Keratinocyte (primary cell): ENCODE measurements around the gene NLRP1.

ENCODE experiments used
- EZH2 ChIP-seq: IDR thresholded peaks from one replicate; pipeline ENCODE4 v1.6.1; 2012; ENCODE audit warnings: inconsistent platforms, mild to moderate bottlenecking, low read length, moderate library complexity
- TF ChIP-seq, protein P1 (sequence below), 3 experiments: IDR thresholded peaks in 1 of 3; conservative IDR thresholded peaks in 1 of 3; optimal IDR thresholded peaks in 1 of 3; 2 replicates in 2 of 3; 3 replicates in 1 of 3; pipeline versions ENCODE3 to v1.5.1; 2011; ENCODE audit warnings: low read length in 3 of 3, mild to moderate bottlenecking in 3 of 3, moderate library complexity in 2 of 3, control low read depth in 1 of 3, inconsistent platforms in 1 of 3; ENCODE audit not compliant: insufficient read depth in 2 of 3; ENCODE audit errors: extremely low read depth in 1 of 3

- TF ChIP-seq, protein P1, sequence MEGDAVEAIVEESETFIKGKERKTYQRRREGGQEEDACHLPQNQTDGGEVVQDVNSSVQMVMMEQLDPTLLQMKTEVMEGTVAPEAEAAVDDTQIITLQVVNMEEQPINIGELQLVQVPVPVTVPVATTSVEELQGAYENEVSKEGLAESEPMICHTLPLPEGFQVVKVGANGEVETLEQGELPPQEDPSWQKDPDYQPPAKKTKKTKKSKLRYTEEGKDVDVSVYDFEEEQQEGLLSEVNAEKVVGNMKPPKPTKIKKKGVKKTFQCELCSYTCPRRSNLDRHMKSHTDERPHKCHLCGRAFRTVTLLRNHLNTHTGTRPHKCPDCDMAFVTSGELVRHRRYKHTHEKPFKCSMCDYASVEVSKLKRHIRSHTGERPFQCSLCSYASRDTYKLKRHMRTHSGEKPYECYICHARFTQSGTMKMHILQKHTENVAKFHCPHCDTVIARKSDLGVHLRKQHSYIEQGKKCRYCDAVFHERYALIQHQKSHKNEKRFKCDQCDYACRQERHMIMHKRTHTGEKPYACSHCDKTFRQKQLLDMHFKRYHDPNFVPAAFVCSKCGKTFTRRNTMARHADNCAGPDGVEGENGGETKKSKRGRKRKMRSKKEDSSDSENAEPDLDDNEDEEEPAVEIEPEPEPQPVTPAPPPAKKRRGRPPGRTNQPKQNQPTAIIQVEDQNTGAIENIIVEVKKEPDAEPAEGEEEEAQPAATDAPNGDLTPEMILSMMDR (optimal IDR thresholded peaks at IDR 0.05 in 1 of 3, IDR thresholded peaks at IDR 0.05 in 1 of 3, conservative IDR thresholded peaks at IDR 0.05 in 1 of 3; ENCODE audit: extremely low read depth in 1 of 3, insufficient read depth in 2 of 3, low read length in 3 of 3): no peak
- TF ChIP-seq EZH2: no peak
Measured at GRCh38 chr17:5532581-5532980, 51.7 kb downstream of the NLRP1 start.
